Endothelial cell of umbilical vein (primary cell): ENCODE results near the gene ANAPC13. TPM values are rescaled to one million over a fixed set of nuclear protein-coding genes. Genes with fewer than 3 reads are reported as not detected.

Source experiments
- BruUV-seq: library from RNA; stranded (reverse); fragments of 400-500 nt; replicated peaks from 2 replicates; lab custom pipeline; 2021; lab: Mats Ljungman, UMichigan
- CTCF ChIA-PET: fragments of 300-600, 350-600 bp; sonication (Branson Sonifier 250); formaldehyde crosslinking; loops from one replicate; lab custom pipeline; 2021; ENCODE audit warnings: antibody characterized with exemption, inconsistent platforms; lab: Charles Lee
- POLR2A ChIA-PET: fragments of 300-600, 350-600 bp; sonication (Branson Sonifier 250); formaldehyde crosslinking; loops from one replicate; lab custom pipeline; 2021; ENCODE audit warnings: antibody characterized with exemption, inconsistent platforms; lab: Charles Lee
- DNase-seq: peaks from one replicate; pipeline ENCODE4 v3.0.0-alpha.2; 2011; ENCODE audit warnings: low read depth, low spot score
- FAIRE-seq: peaks from 2 replicates; lab custom pipeline; 2011; peaks lifted over from hg19 to GRCh38; lab: Jason Lieb, UNC
- H2AFZ ChIP-seq: 2 replicates; pipeline ENCODE4 v1.6.0; 2012; ENCODE audit warnings: low read depth, low read length, control low read depth, inconsistent platforms
- H3K27ac ChIP-seq: 2 replicates; pipeline ENCODE4 v1.5.1; 2011; ENCODE audit warnings: low read depth, mild to moderate bottlenecking, control low read depth, low read length, moderate library complexity; ENCODE audit not compliant: insufficient read depth
- H3K27me3 ChIP-seq, 2 experiments: 2 replicates each; pipeline versions ENCODE4 v1.6.0 to v1.6.1; 2011; ENCODE audit warnings: low read length in 2 of 2, mixed read lengths in 1 of 2; ENCODE audit not compliant: control insufficient read depth in 2 of 2, insufficient read depth in 2 of 2
- H3K36me3 ChIP-seq, 2 experiments: 2 replicates in 1 of 2; 3 replicates in 1 of 2; pipeline ENCODE4 v1.5.1; 2011; ENCODE audit warnings: low read length in 2 of 2, mild to moderate bottlenecking in 1 of 2, moderate library complexity in 1 of 2; ENCODE audit not compliant: control insufficient read depth in 2 of 2, insufficient read depth in 2 of 2; ENCODE audit errors: extremely low read depth in 1 of 2
- H3K4me1 ChIP-seq: 3 replicates; pipeline ENCODE4 v1.5.1; 2011; ENCODE audit warnings: mild to moderate bottlenecking, low read length; ENCODE audit not compliant: control insufficient read depth, insufficient read depth; ENCODE audit errors: extremely low read depth
- H3K4me2 ChIP-seq: 2 replicates; pipeline ENCODE4 v1.6.1; 2011; ENCODE audit warnings: low read length, control low read depth, mixed read lengths; ENCODE audit not compliant: insufficient read depth
- H3K4me3 ChIP-seq, 3 experiments: fragments of 200-600 bp in 1 of 3; sonication (generic), shearing (Covaris generic) in 1 of 3; replicated peaks in 1 of 3; 2 replicates each; pipeline ENCODE4 v1.5.1; 2011 to 2016; ENCODE audit warnings: control low read depth in 3 of 3, low read length in 3 of 3, mild to moderate bottlenecking in 2 of 3, inconsistent platforms in 1 of 3, low read depth in 1 of 3, moderate library complexity in 1 of 3; ENCODE audit not compliant: insufficient read depth in 1 of 3
- H3K79me2 ChIP-seq: 2 replicates; pipeline ENCODE4 v1.6.0; 2012; ENCODE audit warnings: low read length, inconsistent platforms; ENCODE audit not compliant: control insufficient read depth, insufficient read depth
- H3K9ac ChIP-seq: replicated peaks from 2 replicates; pipeline ENCODE3; 2011; ENCODE audit warnings: low read length, control low read depth; ENCODE audit not compliant: insufficient read depth; ENCODE audit errors: extremely low read depth
- H3K9me1 ChIP-seq: replicated peaks from 3 replicates; pipeline ENCODE4 v1.6.0; 2011; ENCODE audit warnings: mild to moderate bottlenecking, low read length; ENCODE audit not compliant: control insufficient read depth, insufficient read depth; ENCODE audit errors: extremely low read depth
- H3K9me3 ChIP-seq: replicated peaks from 2 replicates; pipeline ENCODE4 v1.5.1; 2012; ENCODE audit warnings: low read length, inconsistent platforms; ENCODE audit not compliant: control insufficient read depth, insufficient read depth
- H4K20me1 ChIP-seq: replicated peaks from 2 replicates; pipeline ENCODE3; 2011; ENCODE audit warnings: mild to moderate bottlenecking, low read length; ENCODE audit not compliant: control insufficient read depth, insufficient read depth; ENCODE audit errors: extremely low read depth
- EZH2 ChIP-seq: IDR thresholded peaks from 2 replicates; pipeline ENCODE4 v1.6.1; 2012; ENCODE audit warnings: borderline replicate concordance, low read depth, mild to moderate bottlenecking, moderate library complexity, low read length, inconsistent platforms; ENCODE audit not compliant: severe bottlenecking
- FOS ChIP-seq: IDR thresholded peaks from 2 replicates; pipeline ENCODE4 v1.6.1; 2011; ENCODE audit warnings: mild to moderate bottlenecking, low read length, moderate library complexity, borderline replicate concordance; ENCODE audit not compliant: insufficient read depth
- GATA2 ChIP-seq: IDR thresholded peaks from 2 replicates; pipeline ENCODE4 v1.7.0; 2011; ENCODE audit warnings: low read depth, mild to moderate bottlenecking, moderate library complexity, mixed read lengths, low read length; ENCODE audit not compliant: insufficient read length, insufficient read depth
- JUN ChIP-seq: IDR thresholded peaks from 2 replicates; pipeline ENCODE4 v1.6.1; 2011; ENCODE audit warnings: borderline replicate concordance, low read depth; ENCODE audit not compliant: insufficient read length, insufficient read depth
- MYC ChIP-seq: IDR thresholded peaks from one replicate; pipeline ENCODE4 v1.6.1; 2011; ENCODE audit warnings: mild to moderate bottlenecking, low read depth, low read length
- POLR2A ChIP-seq: IDR thresholded peaks from 2 replicates; pipeline ENCODE4 v1.6.1; 2012; ENCODE audit warnings: low read depth, mild to moderate bottlenecking, control low read depth, low read length
- POLR2AphosphoS5 ChIP-seq: IDR thresholded peaks from 2 replicates; pipeline ENCODE4 v1.6.1; 2012; ENCODE audit warnings: low read depth, mild to moderate bottlenecking, control low read depth, low read length, moderate library complexity; ENCODE audit not compliant: insufficient read depth
- dilution Hi-C: fragments of 300-500 bp; cut with MboI; formaldehyde crosslinking; loops from one replicate; pipeline ENCODE4 v1.15.0; 2019; ENCODE audit warnings: low sequenced_read_pairs; ENCODE audit not compliant: extremely low pct_ligation_motif_present
- intact Hi-C: fragments of 100-400 bp; cut with micrococcal nuclease; formaldehyde crosslinking; loops from one replicate; pipeline ENCODE4 v1.10.0; 2022
- polyA plus RNA-seq, 4 experiments: library from polyadenylated mRNA; depleted of rRNA in 3 of 4; stranded (reverse) in 3 of 4; unstranded in 1 of 4; fragments of >200 nt; gene quantifications; 2 replicates each; pipeline versions ENCODE4 v1.2.1 to v1.2.3, GENCODE V29; 2011 to 2012; ENCODE audit warnings: missing spikeins in 1 of 4
- total RNA-seq: library from RNA; stranded (reverse); gene quantifications from 2 replicates; pipeline ENCODE4 v1.2.3, GENCODE V29; 2021
- TF ChIP-seq, protein P1 (sequence below): IDR thresholded peaks from 2 replicates; pipeline ENCODE4 v1.6.1; 2011; ENCODE audit not compliant: insufficient read depth, insufficient read length
- TF ChIP-seq, protein P2 (sequence below), 2 donors: IDR thresholded peaks; 1 replicate in 1 of 2; 2 replicates in 1 of 2; pipeline ENCODE4 v1.5.1; 2011; ENCODE audit warnings: low read length in 2 of 2, mild to moderate bottlenecking in 2 of 2, moderate library complexity in 2 of 2, control low read depth in 1 of 2, inconsistent platforms in 1 of 2, low read depth in 1 of 2; ENCODE audit not compliant: insufficient read depth in 1 of 2; ENCODE audit errors: extremely low read depth in 1 of 2

ANAPC13 gene
- total and polyA plus RNA-seq, 2 donors (not counting 3 experiments of a cell fraction or from before 2014, with no cell fraction given) = 48.4 to 50.8 TPM

DNA sequence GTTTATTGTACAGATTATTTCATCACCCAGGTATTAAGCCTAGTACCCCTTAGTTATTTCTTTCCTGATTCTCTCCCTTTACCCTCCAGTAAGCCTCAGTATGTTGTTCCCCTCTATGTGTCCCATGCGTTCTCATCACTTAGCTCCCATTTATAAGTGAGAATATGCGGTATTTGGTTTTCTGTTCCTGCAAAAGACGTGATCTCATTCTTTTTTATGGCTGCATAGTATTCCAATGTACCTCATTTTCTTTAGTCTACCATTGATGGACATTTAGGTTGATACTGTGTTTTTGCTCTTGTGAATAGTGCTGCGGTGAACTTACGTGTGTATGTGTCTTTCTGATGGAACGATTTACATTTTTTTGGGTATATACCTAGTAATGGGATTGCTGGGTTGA, 36.8 kb upstream of the ANAPC13 start:
- Histone ChIP-seq H3K4me1 (no peaks in the 10 kb centered on the region), H3K27ac (no peak overlapping the region), H3K4me2 (no peak overlapping the region), H3K27me3 (no peaks in the 10 kb centered on the region), H4K20me1 (no peaks in the 10 kb centered on the region), H2AFZ (no peak overlapping the region), H3K9ac (no peak overlapping the region), H3K9me1 (no peaks in the 10 kb centered on the region), H3K4me3 (no peak overlapping the region), H3K79me2 (no peaks in the 10 kb centered on the region), H3K9me3 (no peaks in the 10 kb centered on the region), H3K36me3 (no peaks in the 10 kb centered on the region)
- ChIA-PET CTCF (no interaction called here), POLR2A (no interaction called here)
- intact Hi-C loops = no loop called here
- FAIRE-seq = no peak
- dilution Hi-C loops = no loop called here
- DNase-seq = no peak
- no TSS peak for BruUV-seq
- no peak for TF ChIP-seq EZH2
- TF ChIP-seq, protein P1, sequence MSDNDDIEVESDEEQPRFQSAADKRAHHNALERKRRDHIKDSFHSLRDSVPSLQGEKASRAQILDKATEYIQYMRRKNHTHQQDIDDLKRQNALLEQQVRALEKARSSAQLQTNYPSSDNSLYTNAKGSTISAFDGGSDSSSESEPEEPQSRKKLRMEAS = no peak
- no peak for TF ChIP-seq JUN
- TF ChIP-seq POLR2A = no peak
- no peak for TF ChIP-seq FOS
- TF ChIP-seq, protein P2, sequence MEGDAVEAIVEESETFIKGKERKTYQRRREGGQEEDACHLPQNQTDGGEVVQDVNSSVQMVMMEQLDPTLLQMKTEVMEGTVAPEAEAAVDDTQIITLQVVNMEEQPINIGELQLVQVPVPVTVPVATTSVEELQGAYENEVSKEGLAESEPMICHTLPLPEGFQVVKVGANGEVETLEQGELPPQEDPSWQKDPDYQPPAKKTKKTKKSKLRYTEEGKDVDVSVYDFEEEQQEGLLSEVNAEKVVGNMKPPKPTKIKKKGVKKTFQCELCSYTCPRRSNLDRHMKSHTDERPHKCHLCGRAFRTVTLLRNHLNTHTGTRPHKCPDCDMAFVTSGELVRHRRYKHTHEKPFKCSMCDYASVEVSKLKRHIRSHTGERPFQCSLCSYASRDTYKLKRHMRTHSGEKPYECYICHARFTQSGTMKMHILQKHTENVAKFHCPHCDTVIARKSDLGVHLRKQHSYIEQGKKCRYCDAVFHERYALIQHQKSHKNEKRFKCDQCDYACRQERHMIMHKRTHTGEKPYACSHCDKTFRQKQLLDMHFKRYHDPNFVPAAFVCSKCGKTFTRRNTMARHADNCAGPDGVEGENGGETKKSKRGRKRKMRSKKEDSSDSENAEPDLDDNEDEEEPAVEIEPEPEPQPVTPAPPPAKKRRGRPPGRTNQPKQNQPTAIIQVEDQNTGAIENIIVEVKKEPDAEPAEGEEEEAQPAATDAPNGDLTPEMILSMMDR (IDR thresholded peaks at IDR 0.05; ENCODE audit: extremely low read depth in 1 of 2, insufficient read depth in 1 of 2, low read depth in 1 of 2, low read length in 2 of 2) = no peak
- no peak for TF ChIP-seq POLR2AphosphoS5
- no peak for TF ChIP-seq MYC
- no peak for TF ChIP-seq GATA2
